ENCODE data around the gene SSH2.
"Not testable (repeated sequence)": the region's sequence is repeated elsewhere in the genome, so short reads cannot be mapped to it uniquely, and the experiment has no call there.

SSH2 gene

GRCh38 chr17:29732209-29732608 is 197.8 kb downstream of the SSH2 start:
- no peak for DNase-seq

GRCh38 chr17:29731589-29731929 is 198.5 kb downstream of the SSH2 start:
- DNase-seq, result no peak

GRCh38 chr17:29728490-29728889 is 201.5 kb downstream of the SSH2 start:
- DNase-seq, result no peak

- no peak for DNase-seq
These were observed 203.2 kb downstream of the SSH2 start for GRCh38 chr17:29726715-29727252.

- DNase-seq, result not testable (repeated sequence)
These were observed 204.6 kb downstream of the SSH2 start for GRCh38 chr17:29725408-29725807.

DNA sequence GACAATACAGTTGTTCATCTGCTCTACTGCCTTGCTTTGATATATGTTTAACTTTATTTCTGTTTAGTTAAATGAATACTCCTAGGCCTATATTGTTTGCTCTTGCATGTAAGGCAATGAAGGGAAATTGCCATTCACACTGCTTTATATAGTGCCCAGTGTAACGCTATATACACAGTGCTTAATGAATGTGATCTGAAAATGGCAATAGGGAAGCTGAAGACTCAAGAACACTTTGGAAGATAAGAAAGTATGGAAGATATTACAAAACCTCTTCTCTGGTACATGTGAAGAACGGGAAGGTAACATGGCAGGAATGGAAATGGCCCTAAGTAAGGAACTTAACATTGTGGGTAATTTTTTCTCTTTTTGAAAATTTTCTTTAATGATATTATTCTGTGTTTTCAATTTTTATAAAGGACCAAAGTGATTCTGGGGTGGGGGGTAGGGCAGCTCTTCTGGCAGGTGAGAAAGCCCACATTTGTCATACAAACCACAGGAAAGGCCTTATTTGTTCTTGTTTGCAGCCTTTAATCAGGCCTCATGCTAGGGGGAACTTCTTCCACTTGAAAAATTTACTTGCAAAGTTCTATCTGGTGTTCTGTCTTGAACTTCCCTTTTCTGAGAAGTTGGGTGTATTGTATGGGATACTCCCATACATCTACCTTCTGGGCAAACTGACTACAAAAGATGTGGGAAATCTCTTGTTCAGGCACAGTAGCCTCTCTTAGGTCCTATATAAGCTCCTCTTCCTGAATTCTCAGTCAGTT is 206.6 kb downstream of the SSH2 start:
- no peak for DNase-seq

DNA sequence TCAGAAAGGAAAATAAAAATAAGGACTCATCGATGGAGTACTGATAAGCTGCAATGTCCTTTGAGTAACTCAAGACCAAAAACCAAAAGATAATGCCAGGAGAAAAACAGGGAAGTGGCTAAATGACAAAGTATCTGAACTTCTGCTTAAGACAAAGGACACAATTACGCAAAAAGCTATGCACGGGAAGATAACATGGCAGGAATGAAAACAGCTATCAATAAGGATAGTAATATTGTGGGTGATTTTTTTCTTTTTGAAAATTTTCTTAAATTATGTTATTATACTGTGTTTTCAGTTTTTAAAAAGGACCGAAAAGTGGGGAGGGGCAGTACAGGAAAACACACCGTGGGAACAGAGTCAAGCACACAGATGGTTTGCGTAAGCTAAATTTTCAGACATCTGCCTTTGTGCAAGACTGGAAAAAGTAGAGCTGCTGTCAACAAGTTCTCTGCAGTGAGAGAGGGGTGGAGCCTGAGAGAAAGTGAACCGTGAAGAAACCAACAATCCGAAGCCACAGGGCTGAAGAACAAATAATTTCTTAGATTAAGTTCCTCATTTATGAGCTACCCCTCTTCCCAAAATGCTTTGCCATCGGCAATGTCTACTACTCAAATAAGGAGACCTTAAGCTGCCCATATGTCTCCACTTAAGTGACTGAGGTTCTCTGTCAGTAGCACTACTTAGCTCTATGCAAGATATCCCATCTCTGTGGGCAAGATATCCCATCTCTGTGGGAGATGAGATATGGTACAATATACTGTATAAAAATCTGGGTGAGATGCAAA is 207.4 kb downstream of the SSH2 start:
- DNase-seq, result peak; percentile 46

DNA sequence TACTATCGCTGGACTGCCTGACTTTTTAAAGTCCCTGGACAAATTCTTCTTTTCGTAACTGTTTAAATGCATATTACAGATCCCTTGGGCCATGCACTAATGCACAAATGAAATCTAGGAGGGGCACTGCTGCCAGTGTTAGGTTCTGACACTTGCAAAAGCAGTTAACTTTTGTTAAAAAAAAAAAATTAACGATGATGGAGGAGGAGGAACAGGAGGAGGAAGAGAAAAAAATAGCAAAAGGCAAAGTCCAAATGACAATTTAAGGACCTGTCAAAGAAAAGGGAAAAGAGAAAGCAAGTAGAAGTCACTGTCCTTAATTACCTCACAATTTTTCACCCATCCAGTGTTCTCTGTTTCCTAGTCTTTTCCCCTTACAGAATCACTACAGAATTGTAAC is 209.5 kb downstream of the SSH2 start:
- no peak for DNase-seq

- no peak for DNase-seq
These were observed 210.6 kb downstream of the SSH2 start for GRCh38 chr17:29719469-29719868.

DNA sequence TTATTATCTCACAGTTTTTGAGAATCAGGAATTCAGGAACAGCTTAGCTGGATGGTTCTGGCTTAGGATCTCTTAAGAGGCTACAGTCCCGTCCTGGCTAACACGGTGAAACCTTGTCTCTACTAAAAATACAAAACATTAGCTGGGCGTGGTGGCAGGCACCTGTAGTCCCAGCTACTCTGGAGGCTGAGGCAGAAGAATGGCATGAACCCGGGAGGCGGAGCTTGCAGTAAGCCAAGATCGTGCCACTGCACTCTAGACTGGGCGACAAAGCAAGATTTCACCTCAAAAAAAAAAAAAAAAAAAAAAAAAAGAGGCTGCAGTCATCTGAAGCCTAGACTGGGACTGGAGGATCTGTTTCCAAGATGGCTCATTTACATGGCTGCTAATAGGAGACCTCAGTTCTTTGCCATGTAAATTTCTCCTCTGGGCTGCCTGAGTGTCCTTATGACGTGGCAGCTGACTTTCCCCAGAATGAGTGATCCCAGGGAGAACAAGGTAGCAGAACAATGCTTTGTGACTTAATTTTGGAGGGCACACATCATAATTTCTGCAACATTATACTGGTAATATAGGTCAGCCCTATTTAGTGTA is 211.5 kb downstream of the SSH2 start:
- no peak for DNase-seq

DNA sequence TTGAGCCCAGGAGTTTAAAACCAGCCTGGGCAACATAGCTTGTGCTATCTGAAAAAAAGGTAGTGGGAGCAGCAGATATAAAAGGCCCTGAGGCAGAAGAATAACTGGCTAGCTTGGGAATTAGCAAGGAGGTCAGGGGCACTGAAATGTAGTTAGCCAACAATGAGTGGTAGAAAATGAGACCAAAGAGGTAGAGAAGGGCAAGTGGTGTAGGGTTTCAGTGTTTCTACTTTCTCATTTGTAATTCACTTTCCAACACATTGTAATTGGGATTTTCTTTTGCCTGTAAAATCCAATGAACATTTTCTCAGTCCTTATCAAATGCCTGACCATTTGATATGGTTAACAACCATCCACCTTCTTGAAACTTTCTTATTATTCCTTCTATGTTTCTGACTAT is 212.2 kb downstream of the SSH2 start:
- no peak for DNase-seq

GRCh38 chr17:29716566-29716965 is 213.5 kb downstream of the SSH2 start:
- DNase-seq, result no peak

DNA sequence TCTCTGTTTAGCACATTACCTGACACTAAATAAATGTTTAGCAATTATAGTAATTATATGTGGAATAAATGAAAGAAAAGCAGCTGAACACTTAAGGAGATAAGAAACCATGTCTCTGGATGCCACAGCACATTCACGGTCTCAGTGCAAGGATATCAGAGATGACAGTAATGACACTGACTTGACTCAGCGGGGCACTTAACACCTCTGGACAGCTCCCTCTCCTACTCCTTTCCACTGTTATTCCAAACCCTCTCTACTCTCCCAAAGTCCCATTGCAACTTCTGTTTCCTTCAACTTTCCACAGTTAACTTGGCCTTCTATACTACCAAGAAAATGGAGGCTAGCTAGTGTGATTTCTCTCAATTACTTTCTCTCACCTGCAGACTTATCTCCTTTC is 214.3 kb downstream of the SSH2 start:
- no peak for DNase-seq

DNA sequence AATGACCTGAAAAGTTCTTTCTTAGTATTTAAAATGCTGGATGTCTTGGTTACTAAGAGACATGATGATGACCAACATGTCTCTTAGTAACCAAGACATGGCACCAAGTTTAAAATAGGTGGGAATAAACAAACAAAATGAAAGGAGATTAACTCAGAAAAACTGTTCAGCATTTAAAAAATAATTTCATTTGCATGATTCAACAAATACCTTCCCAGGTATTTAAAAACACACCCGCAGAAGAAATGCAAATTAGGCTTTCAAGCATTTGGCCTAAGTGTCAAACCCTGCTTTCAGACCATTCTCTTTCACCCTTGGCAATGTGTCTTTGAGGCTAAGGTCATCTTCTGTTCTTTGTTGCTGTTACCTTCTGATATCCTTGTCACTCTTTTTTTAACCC is 215.9 kb downstream of the SSH2 start:
- DNase-seq, result no peak

DNA sequence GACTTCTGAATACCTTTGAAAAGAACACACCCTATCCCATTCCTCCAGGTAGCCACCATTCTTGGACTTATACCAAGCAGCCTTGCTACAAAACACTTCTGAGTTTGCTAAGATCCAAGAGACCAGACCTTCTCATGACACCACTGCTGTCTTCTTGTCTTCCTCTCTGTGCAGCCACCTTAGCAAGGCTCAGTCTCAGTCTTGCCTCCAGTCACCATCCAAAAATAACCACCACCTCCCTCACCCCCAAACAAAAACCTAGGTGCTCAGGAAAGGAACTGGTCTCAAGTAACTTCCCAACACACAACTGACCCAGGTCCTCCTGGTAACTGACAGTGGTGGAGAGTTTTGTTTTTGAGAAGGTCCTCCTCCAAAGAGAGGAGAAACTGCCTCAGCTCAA is 216.4 kb downstream of the SSH2 start:
- DNase-seq, result no peak

DNA sequence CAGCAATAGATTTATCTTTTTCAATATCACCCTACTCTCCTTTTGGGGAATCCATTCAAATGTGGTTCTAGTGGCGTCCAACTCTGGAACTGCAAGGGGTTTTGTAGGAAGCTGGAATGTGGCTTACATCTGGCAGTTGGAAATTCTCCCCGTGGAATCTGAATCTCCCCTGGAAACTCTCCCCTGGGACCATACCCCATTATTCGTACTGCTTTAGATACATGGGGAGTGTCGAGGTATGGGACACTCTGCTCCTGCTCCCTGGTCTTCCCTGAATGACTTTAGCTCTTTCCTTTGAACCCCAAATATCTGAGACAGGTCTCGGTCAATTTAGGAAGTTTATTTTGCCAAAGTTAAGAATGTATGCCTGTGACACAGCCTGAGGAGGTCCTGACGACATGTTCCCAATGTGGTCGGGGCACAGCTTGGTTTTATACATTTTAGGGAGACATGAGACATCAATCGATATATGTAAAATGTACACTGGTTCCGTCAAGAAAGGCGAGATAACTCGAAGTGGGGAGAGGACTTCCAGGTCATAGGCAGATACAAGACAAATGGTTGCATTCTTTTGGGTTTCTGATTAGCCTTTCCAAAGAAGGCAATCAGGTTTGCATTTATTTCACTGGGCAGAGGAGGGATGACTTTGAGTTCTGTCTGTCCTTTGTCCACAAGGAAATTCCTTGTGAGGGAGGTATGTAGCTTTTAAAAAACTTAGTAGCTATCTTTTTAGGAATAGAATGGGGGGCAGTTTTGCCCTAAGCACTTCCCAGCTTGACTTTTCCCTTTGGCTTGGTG is 218.2 kb downstream of the SSH2 start:
- DNase-seq, result no peak

DNA sequence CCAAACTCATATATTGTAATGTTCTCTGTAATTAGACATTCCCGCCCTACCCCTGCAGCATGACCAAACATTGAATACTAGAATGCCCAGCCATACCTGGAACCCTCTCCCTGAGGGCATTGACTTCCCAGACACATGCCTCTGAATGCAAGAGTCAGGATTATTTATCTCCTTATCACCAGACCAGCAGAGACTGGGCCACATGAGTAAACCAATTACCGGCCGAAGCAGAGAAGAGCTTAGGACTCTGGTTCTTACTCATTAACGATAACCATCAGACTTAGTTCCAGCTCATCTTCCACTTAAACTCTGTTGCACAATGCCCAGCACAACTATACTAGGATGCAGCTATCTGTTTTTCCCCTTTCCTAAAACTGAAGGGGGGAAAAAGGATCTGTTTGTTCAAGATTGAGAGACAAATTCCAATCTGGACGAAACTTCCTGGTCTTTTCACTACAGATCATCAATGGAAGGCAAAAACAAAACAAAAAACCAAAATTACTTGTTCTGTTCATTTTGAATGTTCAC is 219.1 kb downstream of the SSH2 start:
- DNase-seq, result no peak

DNA sequence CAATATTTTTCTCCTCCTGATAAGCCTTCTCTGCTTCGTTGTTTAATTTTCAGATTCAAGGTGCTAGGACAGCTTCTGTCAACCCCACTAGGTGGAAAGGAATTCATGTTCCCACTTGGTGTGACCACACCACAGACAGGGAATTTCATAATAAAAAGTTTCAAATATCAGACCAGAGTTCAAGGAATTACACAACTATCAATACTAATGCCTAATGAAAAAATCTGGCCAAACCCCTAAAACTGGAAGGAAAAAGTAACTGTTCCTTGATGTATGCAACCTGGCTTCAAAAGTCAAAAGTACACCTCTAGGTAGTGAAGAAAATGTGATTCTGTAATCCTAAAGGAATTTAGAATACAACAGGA is 219.5 kb downstream of the SSH2 start:
- no peak for DNase-seq

GRCh38 chr17:29709866-29710519 is 220.0 kb downstream of the SSH2 start:
- no peak for DNase-seq

- no peak for DNase-seq
These were observed 222.8 kb downstream of the SSH2 start for GRCh38 chr17:29707212-29707571.

DNA sequence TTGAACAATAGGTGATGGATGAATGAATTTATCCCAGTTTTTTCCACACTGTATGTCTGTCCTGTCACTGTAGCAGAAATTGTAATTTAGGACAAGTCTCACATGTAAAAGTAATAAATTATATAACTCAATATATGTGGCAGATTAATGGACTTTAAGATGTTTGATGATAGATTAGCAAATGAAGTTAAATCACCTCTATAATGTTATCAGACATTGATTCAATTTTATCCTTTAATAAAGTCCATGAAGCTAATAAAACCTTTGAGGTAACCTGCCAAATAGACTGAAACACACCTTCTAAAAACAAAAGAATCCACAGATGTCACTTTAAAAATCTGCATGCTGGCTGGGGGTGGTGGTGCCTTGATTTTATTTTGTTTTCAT is 224.0 kb downstream of the SSH2 start:
- no peak for DNase-seq

DNA sequence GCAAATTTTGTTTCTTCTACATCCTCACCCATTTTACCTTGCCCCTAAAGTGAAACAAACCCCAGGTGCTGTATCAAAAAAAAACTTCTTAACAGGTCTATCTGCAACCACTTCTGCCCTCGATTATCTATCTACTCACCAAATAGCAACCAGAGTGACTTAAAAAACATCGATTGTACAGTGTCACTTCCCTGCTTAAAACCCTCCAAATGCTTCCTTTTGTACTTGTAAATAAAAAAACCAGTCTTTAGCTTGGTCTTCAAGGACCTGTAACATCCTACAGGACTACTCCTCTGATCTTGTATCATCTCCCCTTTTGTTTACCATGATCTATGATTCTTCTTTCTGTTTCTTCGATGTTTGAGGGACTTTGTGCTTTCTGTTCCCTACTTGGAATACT is 224.6 kb downstream of the SSH2 start:
- no peak for DNase-seq

Measured in NK-92 treated with Interleukin-12 subunit alpha and Interleukin-12 subunit beta, amount 100 ng/mL, for 24 hours (cell line).